ENCODE data around the gene CCDC149. TPM values are rescaled to one million over a fixed set of nuclear protein-coding genes. Genes with fewer than 3 reads are reported as not detected.
A peak's percentile ranks its signal among the peaks of the same experiment; 100 is the strongest.

CCDC149 gene
- total RNA-seq, 8 experiments from 2014 or later, result 0.81 to 15.5 (median 7.3) TPM

DNA sequence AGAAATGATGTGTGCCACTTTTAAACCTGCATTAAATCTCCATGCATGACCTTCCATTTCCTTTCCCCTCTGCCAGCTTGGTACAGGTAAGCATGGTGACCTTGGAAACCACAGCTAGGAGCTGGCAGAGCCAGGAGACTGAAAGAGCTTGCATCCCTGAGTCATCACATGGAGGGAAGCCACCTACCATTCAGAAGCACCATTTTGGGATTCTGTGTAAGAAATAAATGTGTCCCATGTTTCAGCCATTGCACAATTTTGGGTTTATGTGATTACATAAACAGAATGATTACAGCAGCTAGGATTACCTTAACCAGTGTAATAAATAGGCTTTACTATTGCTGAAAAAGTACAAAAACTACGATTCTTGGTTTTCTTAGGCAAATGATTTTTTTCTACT is 17.3 kb upstream of the CCDC149 start:
- H3K27ac ChIP-seq, result no peak overlapping the region
- WGBS, 10 experiments, result 20 to 100% (median 68%) methylated on average over 1 of the region's 1 CpG; no CpG with 5 or more reads in 2 of the 10 experiments
- ATAC-seq (replicated peaks in 6 of 8), result no peak
- H3K4me3 ChIP-seq, result no peak overlapping the region
- in situ Hi-C loops (cut with MboI; ENCODE audit: low pct_unique_long_range_greater_than_20kb in 2 of 9, low sequenced_read_pairs in 9 of 9, unreplicated experiment in 9 of 9), result no loop called here
- no peaks in the 10 kb centered on the region for H3K4me1 ChIP-seq (replicated peaks in 1 of 2)

DNA sequence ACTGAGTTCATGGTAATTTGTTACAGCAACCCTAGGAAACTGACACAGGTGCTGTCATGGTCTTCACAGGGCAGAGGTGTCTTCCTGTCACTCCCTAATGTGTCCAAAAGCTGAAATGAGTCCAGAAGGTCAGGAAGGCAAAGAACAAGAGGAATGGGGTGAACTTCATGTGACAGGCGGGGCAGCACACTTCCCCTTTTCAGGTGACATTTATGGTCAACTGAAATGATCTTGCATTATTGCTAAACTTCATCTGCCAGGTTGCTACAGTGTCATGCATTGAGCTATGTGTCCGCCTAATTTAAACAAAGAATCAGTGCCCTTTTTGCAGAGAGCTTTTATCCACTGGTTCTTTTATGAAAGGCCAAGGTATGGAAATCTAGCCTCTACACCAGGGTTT is 15.9 kb upstream of the CCDC149 start:
- no peak for ATAC-seq (replicated peaks in 6 of 8)
- WGBS, 10 experiments, result 60 to 100% (median 67%) methylated on average over 1 to 2 of the region's 2 CpGs; no CpG with 5 or more reads in 5 of the 10 experiments
- in situ Hi-C loops (cut with MboI; ENCODE audit: low pct_unique_long_range_greater_than_20kb in 2 of 9, low sequenced_read_pairs in 9 of 9, unreplicated experiment in 9 of 9), result no loop called here
- H3K4me1 ChIP-seq (replicated peaks in 1 of 2), result no peaks in the 10 kb centered on the region
- no peak overlapping the region for H3K4me3 ChIP-seq
- H3K27ac ChIP-seq, result no peak overlapping the region

DNA sequence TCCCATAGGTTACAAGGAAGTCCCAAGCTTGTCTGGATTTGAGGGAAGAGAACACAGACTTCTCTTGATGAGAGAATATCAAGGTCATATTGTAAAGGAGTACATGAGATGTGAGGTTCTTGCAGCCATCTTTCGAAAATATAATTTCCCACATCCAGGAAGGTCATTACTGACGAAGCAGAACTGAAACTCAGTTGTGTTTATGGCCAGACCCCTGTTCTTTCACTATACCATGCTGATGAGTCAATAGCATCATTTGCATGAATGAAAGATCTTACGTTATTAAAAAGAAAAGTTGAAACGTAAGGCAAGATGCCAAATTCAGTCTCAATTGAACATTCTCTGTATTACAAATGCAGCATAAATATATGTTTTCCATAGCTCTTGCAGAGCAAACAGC is 14.2 kb upstream of the CCDC149 start:
- WGBS, 10 experiments, result 20 to 94% (median 75%) methylated on average over 2 to 3 of the region's 4 CpGs; no CpG with 5 or more reads in 2 of the 10 experiments
- ATAC-seq (replicated peaks in 6 of 8), result no peak
- H3K27ac ChIP-seq, result no peak overlapping the region
- in situ Hi-C loops (cut with MboI; ENCODE audit: low pct_unique_long_range_greater_than_20kb in 2 of 9, low sequenced_read_pairs in 9 of 9, unreplicated experiment in 9 of 9), result no loop called here
- H3K4me1 ChIP-seq (replicated peaks in 1 of 2), result no peaks in the 10 kb centered on the region
- no peak overlapping the region for H3K4me3 ChIP-seq

DNA sequence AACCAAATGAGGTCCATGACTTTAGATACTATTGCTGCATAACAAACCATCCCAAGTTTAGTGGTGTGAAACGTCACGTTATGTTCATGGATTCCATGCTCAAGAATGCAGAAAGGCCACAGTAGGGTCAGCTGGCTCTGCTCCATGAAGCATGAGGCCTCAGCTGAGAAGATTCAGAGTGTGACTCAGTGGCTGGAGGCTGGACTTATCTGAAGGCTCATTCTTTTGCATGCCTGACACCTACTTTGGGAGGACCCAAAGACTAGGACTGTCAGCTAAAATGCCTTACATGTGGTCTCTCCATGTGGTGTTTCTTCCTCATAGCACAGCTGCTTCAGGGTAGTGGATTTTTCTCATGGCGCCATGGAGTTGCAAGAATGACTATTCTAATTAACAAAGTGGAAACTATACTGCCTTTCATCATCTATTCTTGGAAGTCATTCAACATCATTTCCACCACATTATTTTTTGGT is 11.5 kb upstream of the CCDC149 start:
- ATAC-seq (replicated peaks in 6 of 8), result peak in 3 of 8 experiments; percentile 12 to 97 (median 96)

DNA sequence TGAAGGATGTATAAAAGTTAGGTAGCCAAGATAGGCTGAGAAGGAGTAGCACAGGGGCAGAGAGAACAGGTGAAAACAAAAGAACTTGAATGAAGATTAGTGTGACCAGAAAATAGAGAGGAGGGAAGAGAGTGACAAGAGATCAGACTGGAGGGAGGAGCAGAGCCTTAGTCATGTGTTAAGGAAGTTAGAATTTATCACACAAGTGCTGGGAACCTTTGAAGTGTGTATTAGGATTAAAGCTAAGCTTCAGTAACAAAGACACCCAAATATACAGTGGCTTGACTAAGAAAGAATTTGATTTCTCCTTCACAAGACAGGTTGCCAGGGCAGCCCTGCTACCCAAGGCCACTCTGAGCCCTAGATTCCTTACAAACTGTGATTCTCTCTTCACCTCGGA is 10.7 kb upstream of the CCDC149 start:
- no peaks in the 10 kb centered on the region for H3K4me1 ChIP-seq (replicated peaks in 1 of 2)
- no peak overlapping the region for H3K4me3 ChIP-seq
- WGBS, 10 experiments, result 20 to 100% (median 46%) methylated on average over 1 of the region's 1 CpG; no CpG with 5 or more reads in 4 of the 10 experiments
- H3K27ac ChIP-seq, result no peak overlapping the region
- in situ Hi-C loops (cut with MboI; ENCODE audit: low pct_unique_long_range_greater_than_20kb in 2 of 9, low sequenced_read_pairs in 9 of 9, unreplicated experiment in 9 of 9), result no loop called here
- peak in 2 of 8 experiments; percentile 5 to 7 for ATAC-seq (replicated peaks in 6 of 8)

More for the DNA sequence above, 11.5 kb upstream of the CCDC149 start:
- H3K4me1 ChIP-seq (replicated peaks in 1 of 2), result no peaks in the 10 kb centered on the region
- 0 to 100% (median 85%) methylated on average over 1 to 3 of the region's 3 CpGs; no CpG with 5 or more reads in 3 of the 10 experiments for WGBS, 10 experiments
- no peak overlapping the region for H3K4me3 ChIP-seq
- no peak overlapping the region for H3K27ac ChIP-seq
- in situ Hi-C loops (cut with MboI; ENCODE audit: low pct_unique_long_range_greater_than_20kb in 2 of 9, low sequenced_read_pairs in 9 of 9, unreplicated experiment in 9 of 9), result no loop called here

DNA sequence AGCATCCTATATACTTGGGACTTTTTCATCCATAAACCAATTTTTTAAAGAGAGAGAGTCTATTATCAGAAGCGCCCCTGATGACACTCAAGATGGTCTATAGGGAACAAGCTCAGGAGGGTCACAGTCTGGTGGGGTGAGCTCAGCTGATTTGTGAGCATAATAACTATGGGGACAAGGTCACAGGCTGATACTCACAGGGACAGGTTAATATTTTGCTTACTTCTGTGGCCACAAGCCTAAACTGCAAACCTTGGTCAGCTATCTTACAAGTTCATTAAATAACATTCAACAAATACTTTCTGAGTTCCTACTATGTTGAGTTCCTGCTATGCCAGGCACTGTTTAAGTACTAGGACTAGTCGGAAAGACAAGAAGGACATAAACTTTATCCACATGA is 10.2 kb upstream of the CCDC149 start:
- WGBS, 10 experiments, result 58 to 100% (median 86%) methylated on average over 1 to 2 of the region's 2 CpGs; no CpG with 5 or more reads in 1 of the 10 experiments
- ATAC-seq (replicated peaks in 6 of 8), result no peak
- Histone ChIP-seq H3K4me1 (replicated peaks in 1 of 2) (no peaks in the 10 kb centered on the region), H3K27ac (no peak overlapping the region), H3K4me3 (no peak overlapping the region)
- in situ Hi-C loops (cut with MboI; ENCODE audit: low pct_unique_long_range_greater_than_20kb in 2 of 9, low sequenced_read_pairs in 9 of 9, unreplicated experiment in 9 of 9), result no loop called here

DNA sequence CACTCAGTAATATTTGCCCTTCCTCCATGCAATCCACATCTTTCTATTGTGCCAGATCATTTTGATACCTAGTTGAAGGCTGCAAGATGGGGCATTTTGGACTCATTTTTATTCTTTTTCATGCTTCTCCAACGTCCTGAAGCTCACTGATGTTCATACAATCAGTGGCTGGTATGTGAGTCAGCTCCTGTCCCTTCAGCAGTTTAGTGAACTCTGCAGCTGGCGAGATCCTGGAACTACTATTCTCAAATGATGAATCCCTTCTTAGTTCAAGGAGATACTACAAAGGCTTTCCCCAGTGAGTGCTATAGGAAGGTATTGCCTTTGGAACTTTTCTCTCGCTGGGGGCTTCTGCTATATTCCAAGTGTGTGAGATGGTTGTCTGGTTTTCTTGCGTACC is 9.6 kb upstream of the CCDC149 start:
- Histone ChIP-seq H3K27ac (no peak overlapping the region), H3K4me3 (no peak overlapping the region), H3K4me1 (replicated peaks in 1 of 2) (no peaks in the 10 kb centered on the region)
- 17 to 85% (median 56%) methylated on average over 1 to 4 of the region's 4 CpGs; no CpG with 5 or more reads in 2 of the 10 experiments for WGBS, 10 experiments
- in situ Hi-C loops (cut with MboI; ENCODE audit: low pct_unique_long_range_greater_than_20kb in 2 of 9, low sequenced_read_pairs in 9 of 9, unreplicated experiment in 9 of 9), result no loop called here
- ATAC-seq (replicated peaks in 6 of 8), result no peak

DNA sequence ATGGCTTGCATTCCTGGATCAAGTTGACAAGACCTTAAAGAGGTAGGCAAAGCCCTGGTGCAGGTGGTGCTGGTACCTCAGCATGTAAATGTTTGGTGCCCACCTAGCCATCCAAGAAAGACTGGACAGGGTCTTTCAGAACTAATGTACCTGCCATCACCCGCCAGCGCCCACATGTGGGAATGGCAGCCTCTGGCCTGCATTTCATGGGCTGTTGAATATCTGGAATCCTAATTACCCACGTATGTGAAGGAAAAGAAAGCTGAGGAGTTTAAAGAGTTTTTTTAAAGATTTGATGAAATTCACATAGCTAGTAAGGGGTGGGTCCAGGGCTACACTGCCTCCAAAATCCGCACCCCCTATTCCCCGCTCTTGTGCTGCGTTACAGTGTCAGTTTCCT is 8.6 kb upstream of the CCDC149 start:
- in situ Hi-C loops (cut with MboI; ENCODE audit: low pct_unique_long_range_greater_than_20kb in 2 of 9, low sequenced_read_pairs in 9 of 9, unreplicated experiment in 9 of 9), result no loop called here
- 20 to 100% (median 84%) methylated on average over 2 to 5 of the region's 6 CpGs; no CpG with 5 or more reads in 2 of the 10 experiments for WGBS, 10 experiments
- H3K4me1 ChIP-seq (replicated peaks in 1 of 2), result no peaks in the 10 kb centered on the region
- H3K27ac ChIP-seq, result no peak overlapping the region
- no peak overlapping the region for H3K4me3 ChIP-seq
- ATAC-seq (replicated peaks in 6 of 8), result no peak

DNA sequence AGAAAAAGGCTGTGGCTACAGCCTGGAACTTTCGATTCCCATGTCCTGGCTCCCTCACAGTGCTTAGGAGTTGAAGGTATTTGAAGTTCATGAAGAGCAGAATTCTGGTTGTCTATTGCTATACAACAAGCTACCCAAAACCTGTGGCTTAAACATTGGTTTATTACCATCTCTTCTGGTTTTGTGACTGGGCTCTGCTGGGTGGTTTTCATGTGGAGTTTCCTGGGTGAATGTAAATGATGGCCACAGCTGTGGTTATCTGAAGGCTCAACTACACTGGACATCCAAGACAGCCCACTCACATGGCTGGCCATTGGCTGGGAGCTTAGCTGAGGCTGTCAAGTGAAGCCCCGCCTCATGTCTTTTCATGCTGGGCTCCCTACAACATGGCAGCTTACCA is 7.2 kb upstream of the CCDC149 start:
- ATAC-seq (replicated peaks in 6 of 8), result no peak
- H3K4me1 ChIP-seq (replicated peaks in 1 of 2), result no peaks in the 10 kb centered on the region
- WGBS, 10 experiments, result 43 to 100% (median 75%) methylated on average over 1 to 2 of the region's 2 CpGs; no CpG with 5 or more reads in 4 of the 10 experiments
- in situ Hi-C loops (cut with MboI; ENCODE audit: low pct_unique_long_range_greater_than_20kb in 2 of 9, low sequenced_read_pairs in 9 of 9, unreplicated experiment in 9 of 9), result no loop called here
- no peak overlapping the region for H3K4me3 ChIP-seq
- H3K27ac ChIP-seq, result no peak overlapping the region

DNA sequence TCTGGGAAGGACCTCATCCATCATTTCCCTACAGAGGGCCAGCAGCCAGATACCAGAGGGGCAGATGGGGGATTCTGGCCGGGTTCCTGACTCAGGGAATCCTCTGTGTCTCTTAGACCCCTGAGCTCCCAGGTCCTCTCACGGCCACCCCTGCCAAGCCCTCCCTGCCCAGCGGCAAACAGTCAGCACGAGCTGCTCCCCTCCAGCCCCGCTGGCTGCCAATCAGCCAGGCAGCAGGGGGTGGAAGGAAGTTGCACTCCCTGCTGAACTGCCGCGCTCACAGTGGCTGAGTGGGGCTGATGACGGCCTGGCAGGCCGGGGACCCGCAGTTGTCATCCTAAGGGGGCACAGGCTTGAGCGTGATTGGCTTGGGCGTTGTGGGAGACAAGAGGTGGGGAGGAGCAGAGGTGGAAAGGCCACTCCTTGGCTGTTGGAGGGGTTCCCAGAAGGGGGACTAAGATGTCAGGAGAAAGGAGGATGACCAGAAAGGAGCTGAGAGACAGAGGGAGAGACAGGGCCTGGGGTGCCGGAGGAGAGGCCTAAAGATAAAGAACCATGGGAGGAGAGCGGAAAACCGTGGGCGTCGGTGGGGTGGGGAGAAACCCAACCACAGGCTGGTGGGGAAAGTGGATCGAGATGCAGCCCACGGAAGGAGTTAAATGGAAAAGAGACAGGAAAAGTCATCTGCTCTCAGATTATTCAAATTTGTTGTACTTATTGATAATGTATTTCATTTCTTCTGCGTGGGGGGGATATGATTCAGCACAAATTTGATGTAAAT is 4.4 kb upstream of the CCDC149 start:
- ATAC-seq (replicated peaks in 6 of 8), result peak in 2 of 8 experiments; percentile 11 to 18
- WGBS, 10 experiments, result 33 to 100% (median 82%) methylated on average over 1 to 8 of the region's 20 CpGs; no CpG with 5 or more reads in 2 of the 10 experiments
- no peak overlapping the region for H3K27ac ChIP-seq
- no peak overlapping the region for H3K4me3 ChIP-seq
- in situ Hi-C loops (cut with MboI; ENCODE audit: low pct_unique_long_range_greater_than_20kb in 2 of 9, low sequenced_read_pairs in 9 of 9, unreplicated experiment in 9 of 9), result no loop called here
- peaks cover 0 to 1% of the 10 kb centered on the region in 2 donors for H3K4me1 ChIP-seq (replicated peaks in 1 of 2)

DNA sequence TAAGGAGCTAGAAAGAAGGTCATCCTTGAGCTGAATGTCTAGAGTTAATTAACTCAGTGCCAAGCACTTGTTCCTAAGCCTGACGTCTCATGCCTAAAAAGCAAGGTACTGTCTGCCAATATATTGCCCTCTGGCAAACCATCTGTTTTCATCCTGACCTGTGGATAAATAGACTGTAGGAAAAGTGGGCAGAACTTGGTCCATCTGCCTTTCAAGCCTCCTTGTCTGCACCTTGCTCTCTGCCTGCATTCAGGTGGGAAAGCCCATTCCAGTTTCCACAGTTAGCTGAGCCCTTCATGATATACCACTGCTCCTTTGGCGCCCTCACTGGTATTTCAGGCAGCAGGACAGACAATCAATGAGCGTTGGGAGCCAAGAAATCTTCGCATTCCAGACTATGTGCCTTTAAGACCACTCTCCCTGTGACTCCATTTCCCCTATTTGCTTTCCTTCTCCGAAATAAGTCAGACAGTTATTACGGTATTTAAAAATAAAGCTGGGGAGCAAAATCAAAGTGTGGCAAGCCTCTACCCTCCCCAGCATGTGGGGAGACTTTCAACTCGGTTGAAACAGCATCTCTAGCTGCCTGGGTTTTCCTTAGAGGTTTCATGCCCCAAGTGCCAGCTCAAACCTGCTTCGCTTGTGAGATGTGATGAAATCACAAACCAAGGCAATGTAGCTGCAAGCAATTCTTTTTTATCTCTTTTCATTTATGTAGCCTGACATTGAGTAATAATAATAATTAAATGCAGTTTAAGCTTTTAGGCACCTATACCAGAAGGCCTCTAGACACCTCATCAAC is 2.5 kb upstream of the CCDC149 start:
- no peak overlapping the region for H3K27ac ChIP-seq
- no peak overlapping the region for H3K4me3 ChIP-seq
- ATAC-seq (replicated peaks in 6 of 8), result peak in 1 of 8 experiments; percentile 8
- H3K4me1 ChIP-seq (replicated peaks in 1 of 2), result peaks cover 5% of the 10 kb centered on the region in 2 donors
- in situ Hi-C loops (cut with MboI; ENCODE audit: low pct_unique_long_range_greater_than_20kb in 2 of 9, low sequenced_read_pairs in 9 of 9, unreplicated experiment in 9 of 9), result no loop called here
- WGBS, 10 experiments, result 37 to 90% (median 69%) methylated on average over 2 to 7 of the region's 8 CpGs; no CpG with 5 or more reads in 3 of the 10 experiments

DNA sequence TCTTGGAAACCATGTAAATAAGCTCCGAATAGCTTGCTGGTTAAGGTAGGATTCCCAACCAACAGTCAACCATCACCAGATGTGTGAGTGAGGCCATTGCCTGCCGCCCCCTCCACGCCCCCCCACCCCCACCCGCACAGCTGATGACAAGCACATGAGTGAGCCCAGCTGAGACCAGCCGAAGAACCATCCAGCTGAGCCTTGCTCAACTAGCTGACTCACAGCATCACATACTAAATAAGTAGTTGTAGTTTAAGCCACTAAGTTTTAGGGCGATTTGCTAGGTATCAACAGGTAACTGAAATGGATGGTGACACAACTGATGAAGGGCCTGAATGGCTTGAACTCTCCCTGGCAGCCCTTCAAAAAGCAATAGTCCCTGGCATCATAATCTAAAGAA is 1.6 kb upstream of the CCDC149 start:
- Histone ChIP-seq H3K4me3 (no peak overlapping the region), H3K27ac (no peak overlapping the region), H3K4me1 (replicated peaks in 1 of 2) (peaks cover 5% of the 10 kb centered on the region in 2 donors)
- in situ Hi-C loops (cut with MboI; ENCODE audit: low pct_unique_long_range_greater_than_20kb in 2 of 9, low sequenced_read_pairs in 9 of 9, unreplicated experiment in 9 of 9), result no loop called here
- ATAC-seq (replicated peaks in 6 of 8), result no peak
- WGBS, 10 experiments, result 80 to 83% (median 80%) methylated on average over 1 of the region's 6 CpGs; no CpG with 5 or more reads in 7 of the 10 experiments

DNA sequence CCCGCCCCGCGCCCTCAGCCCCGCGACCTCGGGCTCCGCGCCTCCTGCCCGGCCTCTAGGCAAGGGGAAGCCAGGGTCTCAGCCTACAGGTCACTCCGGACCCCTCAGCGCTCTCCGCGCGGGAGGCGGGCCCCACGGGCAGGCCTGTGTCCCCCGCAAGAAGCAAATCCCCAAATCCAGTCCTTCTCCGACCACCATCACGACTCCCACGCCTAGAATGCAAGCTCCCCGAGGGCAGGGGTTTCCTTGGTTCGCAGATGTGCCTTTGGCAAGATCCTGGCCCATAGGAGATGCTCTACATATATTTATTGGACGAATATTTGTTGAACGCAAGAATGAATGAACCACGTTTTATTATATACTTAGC is 260 bp upstream of the CCDC149 start:
- WGBS, 10 experiments, result 44 to 80% (median 67%) methylated on average over 2 to 8 of the region's 25 CpGs; no CpG with 5 or more reads in 6 of the 10 experiments
- H3K4me3 ChIP-seq, result peak overlapping the region; percentile 38 to 50 (median 39)
- in situ Hi-C loops (cut with MboI; ENCODE audit: low pct_unique_long_range_greater_than_20kb in 2 of 9, low sequenced_read_pairs in 9 of 9, unreplicated experiment in 9 of 9), result no loop called here
- peak overlapping the region; percentile 3 to 68 for H3K27ac ChIP-seq
- no peak for ATAC-seq (replicated peaks in 6 of 8)
- H3K4me1 ChIP-seq (replicated peaks in 1 of 2), result peaks cover 5% of the 10 kb centered on the region in 2 donors
